Hematopoietic multipotent progenitor cell treated with erythropoietin and hydrocortisone succinate and interleukin-3 and kit ligand, for 6 days (in vitro differentiated cells): Measurements from ENCODE around the gene MROH8.

Experiments used
- DNase-seq: peaks from one replicate; pipeline ENCODE4 v3.0.0-alpha.2; 2015

Gene MROH8

DNA sequence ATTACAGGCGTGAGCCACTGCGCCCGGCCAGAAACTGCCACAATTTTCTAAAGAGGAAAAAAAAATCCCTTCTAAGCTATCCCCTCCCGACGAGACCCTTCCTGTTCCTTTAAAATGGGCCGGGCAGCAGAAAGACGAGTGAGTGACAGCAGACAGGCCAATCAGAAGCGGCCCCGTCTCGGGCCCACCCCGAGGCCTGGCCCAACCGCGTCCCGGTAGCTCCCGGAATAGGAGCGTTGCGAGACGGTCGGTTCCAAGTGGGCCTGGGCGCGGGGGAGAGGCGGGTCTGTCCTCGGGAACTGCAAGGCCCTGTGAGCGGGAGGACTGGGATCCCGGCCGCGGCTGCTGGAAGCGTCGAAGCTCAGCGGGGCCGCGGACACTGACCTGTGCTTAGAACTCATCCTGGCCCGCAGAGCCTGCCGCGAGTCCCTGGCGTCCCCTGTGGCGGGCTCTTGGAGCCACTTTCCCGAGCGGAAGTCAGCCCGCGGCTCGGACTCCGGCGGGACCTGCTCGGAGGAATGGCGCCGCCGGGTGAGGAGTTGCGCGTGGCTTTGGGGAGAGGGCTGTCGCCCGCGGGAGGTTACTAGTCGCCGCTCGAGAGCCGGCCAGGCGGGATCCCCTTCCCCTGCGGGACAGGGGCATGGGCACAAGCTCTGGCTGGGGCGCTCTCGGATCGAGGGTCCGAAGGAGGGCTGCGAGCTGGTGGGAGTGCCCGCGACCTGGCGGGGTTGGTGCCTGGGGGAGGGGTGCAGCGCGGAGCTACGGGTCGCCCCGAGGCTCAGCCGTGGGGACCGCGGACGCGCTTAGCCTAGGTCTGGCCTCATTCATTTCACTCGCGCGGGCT lies at the start of gene MROH8, which contains the start of gene RPN2:
Gene MROH8, minus strand, starts transcription at position 710 of the 844 bp plus-strand sequence.
Gene RPN2, plus strand, starts transcription at position 492 of the 844 bp plus-strand sequence. Its CDS starts 27 bp downstream, at position 519.
- peak; percentile 98 for DNase-seq

DNA sequence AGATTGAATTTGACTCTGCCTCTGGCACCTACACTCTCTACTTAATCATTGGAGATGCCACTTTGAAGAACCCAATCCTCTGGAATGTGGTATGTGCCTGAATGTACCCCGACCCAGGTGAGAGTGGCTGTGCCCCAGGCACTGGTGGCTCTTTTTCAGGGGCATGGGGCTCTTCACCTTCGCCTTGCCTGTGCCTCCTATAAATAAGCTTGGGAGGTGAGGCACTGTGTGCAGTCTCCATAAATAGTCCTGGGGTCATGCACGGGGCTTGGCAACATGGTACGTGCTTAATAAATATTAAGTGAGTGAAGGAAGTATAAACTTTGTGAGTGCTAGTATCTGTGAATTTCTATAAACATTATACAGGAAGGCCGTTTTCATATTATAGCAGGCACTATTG lies 49.3 kb upstream of the MROH8 start:
- DNase-seq, result no peak

DNA sequence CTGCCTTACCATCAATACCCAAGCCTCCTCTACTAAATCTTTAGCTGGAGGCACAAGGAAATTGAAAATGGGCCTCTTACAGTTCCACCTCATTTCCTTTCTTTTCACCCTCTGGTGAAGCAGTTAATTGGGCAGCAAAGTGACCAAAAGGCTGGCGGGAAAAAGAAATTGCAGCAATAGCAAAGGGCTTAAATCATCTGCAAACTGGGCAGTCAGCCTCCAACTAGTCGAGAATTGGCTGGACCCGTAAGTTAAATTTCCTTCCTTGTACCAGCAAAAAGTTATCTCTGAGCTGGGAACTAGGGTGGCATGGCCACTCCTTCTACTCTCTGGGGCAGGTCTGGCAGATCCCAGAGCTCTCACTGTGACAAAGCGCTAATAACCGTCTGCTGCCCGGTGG lies 48.7 kb upstream of the MROH8 start:
- DNase-seq, result no peak

GRCh38 chr20:37226889-37227288 lies 47.5 kb upstream of the MROH8 start:
- no peak for DNase-seq

- DNase-seq, result no peak
Measured at GRCh38 chr20:37225146-37225545, 45.8 kb upstream of the MROH8 start.

GRCh38 chr20:37223053-37223452 lies 43.7 kb upstream of the MROH8 start:
- peak; percentile 72 for DNase-seq

GRCh38 chr20:37222086-37222485 lies 42.7 kb upstream of the MROH8 start:
- no peak for DNase-seq

DNA sequence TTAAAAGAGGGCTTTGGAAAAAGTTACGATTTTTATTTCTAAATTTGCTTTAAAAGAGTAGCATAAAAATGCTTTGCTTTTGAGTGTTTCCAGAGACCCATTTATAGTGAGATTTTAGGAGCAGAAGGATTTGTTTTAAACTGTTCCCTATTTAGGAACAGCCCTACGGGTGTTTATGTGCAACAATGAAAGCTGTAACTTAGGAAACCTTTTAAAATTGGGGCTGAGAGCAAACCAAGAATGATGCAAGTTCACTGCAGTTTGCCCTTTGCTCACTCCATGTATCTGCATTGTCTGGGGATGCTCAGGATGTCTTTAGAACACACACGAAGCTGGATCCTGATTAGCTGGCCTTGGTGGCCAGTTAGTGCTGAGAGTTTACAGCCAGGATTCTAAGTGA lies 41.4 kb upstream of the MROH8 start:
- peak; percentile 28 for DNase-seq

- DNase-seq, result no peak
Measured at GRCh38 chr20:37219751-37220668, 40.7 kb upstream of the MROH8 start.

DNA sequence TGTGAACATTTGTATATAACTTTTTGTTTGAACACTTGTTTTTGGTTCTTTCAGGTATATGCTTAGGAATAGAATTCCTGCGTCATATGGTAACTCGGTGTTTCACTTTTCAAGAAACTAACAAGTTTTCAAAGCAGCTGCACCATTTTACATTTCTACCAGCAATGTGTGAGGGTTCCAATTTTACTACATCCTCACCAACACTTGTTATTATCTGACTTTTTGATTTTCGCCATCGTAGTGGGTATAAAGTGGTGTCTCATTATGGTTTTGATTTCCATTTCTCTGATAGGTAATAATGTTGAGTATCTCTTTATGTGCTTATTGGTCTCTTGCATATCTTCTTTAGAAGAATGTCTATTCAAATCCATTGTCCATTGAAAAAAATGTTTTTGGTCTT lies 39.6 kb upstream of the MROH8 start:
- no peak for DNase-seq

- no peak for DNase-seq
Measured at GRCh38 chr20:37218441-37218840, 39.1 kb upstream of the MROH8 start.

GRCh38 chr20:37209661-37210314 lies 30.4 kb upstream of the MROH8 start:
- DNase-seq, result no peak

GRCh38 chr20:37209193-37209592 lies 29.8 kb upstream of the MROH8 start:
- no peak for DNase-seq

GRCh38 chr20:37207171-37207570 lies 27.8 kb upstream of the MROH8 start:
- no peak for DNase-seq

DNA sequence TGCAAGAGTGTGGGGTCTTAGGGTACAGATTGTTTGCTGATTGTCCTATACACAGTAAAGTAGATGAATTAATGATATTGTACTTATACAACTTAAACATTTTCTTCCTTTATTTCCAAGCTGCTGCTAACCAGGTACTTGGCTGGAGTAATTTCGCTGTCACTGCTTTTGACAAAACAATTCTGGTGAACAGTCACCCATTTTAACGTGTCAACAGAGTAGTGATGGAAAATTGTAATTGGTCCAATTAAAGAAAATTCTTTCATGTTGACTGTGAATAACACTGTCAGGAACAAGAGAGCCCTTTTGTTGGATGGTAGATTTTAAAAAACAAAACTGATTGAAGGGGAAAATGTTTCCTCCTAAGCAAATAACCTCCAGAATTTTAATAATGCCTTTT lies 26.4 kb upstream of the MROH8 start:
- DNase-seq, result no peak

DNA sequence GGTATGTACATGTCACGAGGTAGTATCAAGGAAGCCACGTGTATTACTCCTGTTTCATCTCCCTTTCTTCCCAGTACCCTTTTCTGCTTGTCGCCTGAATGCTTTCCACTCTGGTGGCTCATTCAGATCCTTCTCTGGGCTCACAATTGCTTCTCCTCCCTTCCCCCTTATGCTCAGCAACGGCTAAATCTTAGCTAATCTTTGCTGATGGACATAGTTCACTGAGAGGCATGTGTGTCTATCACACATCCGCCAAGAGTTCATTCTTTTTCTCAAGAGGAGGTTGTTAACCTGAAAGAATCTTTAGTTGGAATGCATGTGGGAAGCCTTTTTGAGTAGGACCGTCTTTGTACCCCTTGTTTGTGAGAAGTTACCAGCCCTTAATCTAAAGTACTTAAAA lies 25.8 kb upstream of the MROH8 start:
- DNase-seq, result no peak

- no peak for DNase-seq
Measured at GRCh38 chr20:37204056-37204455, 24.7 kb upstream of the MROH8 start.

DNA sequence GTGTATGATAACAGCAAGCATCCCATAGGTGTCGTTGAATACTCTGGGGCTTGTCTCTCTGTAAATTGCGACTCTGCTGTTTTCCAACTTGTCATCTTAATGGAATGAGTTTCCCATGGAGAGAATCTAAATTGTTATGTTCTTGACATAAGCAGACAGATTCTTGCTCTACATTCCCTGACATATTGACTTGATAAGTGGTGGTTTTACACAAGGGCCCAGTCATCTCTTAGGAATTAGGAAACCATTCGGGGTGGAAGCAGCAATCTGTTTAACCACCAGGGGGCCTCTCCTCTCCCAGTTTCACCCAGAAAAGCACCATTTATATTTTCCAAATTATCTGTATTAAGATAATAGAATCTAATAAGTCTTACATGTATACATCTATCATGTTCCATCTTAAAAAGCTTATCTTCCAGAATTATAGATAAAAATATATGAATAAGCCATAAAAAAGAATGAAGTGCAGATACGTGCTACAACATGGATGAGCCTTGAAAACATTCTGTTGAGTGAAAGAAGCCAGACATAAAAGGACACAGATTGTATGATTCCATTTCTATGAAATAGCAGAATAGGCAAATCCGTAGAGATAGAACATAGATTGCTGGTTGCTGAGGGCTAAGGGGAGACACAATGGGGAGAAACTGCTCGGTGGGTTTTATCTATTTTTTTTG lies 23.1 kb upstream of the MROH8 start:
- DNase-seq, result peak; percentile 75

DNA sequence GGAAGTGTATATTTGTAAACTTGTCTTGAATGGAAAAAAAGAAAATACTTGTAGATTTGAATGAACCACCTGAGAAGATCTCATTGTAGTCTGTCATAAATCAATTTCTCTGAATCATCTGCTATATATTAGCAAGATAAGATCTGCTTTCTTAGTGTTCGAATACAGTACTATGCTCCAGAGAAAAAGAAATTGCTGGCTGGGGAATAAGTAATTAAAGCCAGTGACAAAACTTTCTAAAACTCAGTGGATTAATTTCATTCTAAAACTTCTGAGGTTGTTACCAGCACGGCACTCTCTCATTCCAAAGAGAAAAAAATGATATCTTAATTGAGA lies 22.4 kb upstream of the MROH8 start:
- DNase-seq, result no peak

DNA sequence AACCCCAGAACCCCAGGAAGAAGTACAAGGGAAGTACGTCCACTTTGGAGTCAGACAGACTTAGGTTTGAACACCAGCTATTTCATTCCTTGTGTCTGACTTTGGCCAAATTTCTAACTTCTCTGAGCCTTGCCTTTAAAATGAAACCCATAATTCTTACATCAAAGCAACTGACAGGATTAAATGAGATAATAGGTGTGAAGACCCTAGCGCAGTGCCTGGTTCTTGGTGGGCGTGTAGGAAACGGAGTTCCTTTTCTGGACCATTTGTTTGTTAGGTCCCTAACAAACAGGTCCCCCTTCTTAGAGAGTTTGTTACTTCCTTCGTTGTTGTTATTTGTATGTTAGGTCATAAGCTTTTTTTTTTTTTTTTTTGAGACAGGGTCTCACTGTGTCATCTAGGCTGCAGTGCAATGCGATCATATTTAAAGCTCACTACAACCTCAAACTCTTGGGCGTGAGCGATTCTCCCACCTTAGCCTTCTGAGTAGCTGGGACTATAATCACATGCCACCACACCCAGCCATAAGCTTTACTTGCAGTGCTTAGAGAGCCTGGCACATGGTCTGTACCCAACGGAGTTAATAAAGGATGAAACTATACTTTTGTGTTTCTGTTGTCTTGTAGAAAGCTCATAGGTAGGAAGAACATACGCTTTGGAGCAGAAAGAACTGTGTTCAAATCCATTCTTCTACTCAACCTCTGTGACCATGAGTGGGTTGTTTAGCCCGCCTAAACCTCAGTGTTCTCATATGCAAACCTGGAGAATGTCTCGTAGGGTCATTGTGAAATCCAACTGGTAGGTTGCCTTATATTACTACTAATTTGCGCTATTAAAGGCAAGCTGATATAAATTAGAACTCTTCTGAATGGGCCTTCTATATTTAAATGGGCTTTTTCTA lies 21.8 kb upstream of the MROH8 start:
- no peak for DNase-seq

DNA sequence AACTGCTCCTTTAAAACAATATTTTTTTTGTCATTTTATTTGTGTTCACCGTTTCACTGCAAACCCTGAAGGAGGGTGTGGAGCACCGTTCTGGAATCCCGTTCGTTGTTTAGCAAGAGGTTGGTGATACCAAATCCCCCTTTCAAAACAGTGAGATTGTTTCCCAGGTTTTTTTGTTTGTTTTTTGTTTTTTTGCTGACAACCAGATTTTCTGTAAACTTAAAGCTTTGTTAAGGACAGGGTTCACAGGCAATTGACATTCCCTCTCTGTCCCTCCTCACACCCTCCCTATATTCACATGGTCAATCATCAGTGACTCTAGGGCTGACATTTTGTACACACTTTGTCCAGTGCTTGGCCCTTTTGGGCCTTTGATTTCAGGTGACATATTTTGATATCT lies 21.0 kb upstream of the MROH8 start:
- DNase-seq, result no peak
